ENCODE results near the gene DPT.

DPT gene

DNA sequence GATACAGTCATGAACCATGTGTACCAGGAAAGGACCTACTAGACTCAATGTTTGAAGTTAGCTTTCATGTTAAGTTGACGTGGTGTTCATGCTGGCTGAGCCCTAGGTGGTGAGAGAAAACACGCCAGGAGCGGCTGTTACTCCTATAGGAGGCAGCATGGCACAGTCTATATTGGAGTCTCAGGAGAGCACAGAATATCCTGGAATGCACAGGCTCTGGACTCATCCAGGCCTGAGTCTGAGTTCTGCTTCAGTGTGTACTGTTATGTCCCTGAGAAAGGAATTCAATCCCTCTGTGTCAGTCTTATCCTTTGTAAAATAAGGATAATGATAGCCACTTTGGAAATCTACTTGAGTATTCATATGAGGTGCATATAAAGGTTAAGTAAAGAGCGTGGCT lies 41.2 kb downstream of the DPT start:
- Histone ChIP-seq H3K9me3 (ENCODE audit: control insufficient read depth in 2 of 2, low read length in 2 of 2) (no peaks in the 10 kb centered on the region), H3K4me3 (ENCODE audit: low read length in 2 of 2) (no peak overlapping the region), H3K36me3 (ENCODE audit: control insufficient read depth in 2 of 2, insufficient read depth in 2 of 2, low read length in 2 of 2) (no peaks in the 10 kb centered on the region), H3K4me1 (ENCODE audit: control insufficient read depth, insufficient read depth, low read length) (peaks cover 26% of the 10 kb centered on the region), H3K9ac (ENCODE audit: low read length in 2 of 2) (no peak overlapping the region), H3K27me3 (ENCODE audit: control insufficient read depth in 1 of 2, insufficient read depth in 2 of 2, low read length in 2 of 2) (no peaks in the 10 kb centered on the region), H3K27ac (ENCODE audit: low read length) (no peak overlapping the region)

GRCh38 chr1:168686666-168687065 lies 42.3 kb downstream of the DPT start:
- Histone ChIP-seq H3K27ac (ENCODE audit: low read length) (no peak overlapping the region), H3K9ac (ENCODE audit: low read length in 2 of 2) (no peak overlapping the region), H3K27me3 (ENCODE audit: control insufficient read depth in 1 of 2, insufficient read depth in 2 of 2, low read length in 2 of 2) (no peaks in the 10 kb centered on the region)

GRCh38 chr1:168683871-168684270 lies 45.1 kb downstream of the DPT start:
- H3K4me1 ChIP-seq (ENCODE audit: control insufficient read depth, insufficient read depth, low read length) = peaks cover 10% of the 10 kb centered on the region
- no peak overlapping the region for H3K9ac ChIP-seq (ENCODE audit: low read length in 2 of 2)
- H3K27ac ChIP-seq (ENCODE audit: low read length) = no peak overlapping the region
- no peaks in the 10 kb centered on the region for H3K9me3 ChIP-seq (ENCODE audit: control insufficient read depth in 2 of 2, low read length in 2 of 2)
- no peaks in the 10 kb centered on the region for H3K27me3 ChIP-seq (ENCODE audit: control insufficient read depth in 1 of 2, insufficient read depth in 2 of 2, low read length in 2 of 2)
- no peaks in the 10 kb centered on the region for H3K36me3 ChIP-seq (ENCODE audit: control insufficient read depth in 2 of 2, insufficient read depth in 2 of 2, low read length in 2 of 2)
- no peak overlapping the region for H3K4me3 ChIP-seq (ENCODE audit: low read length in 2 of 2)

More at GRCh38 chr1:168686666-168687065, 42.3 kb downstream of the DPT start:
- no peaks in the 10 kb centered on the region for H3K9me3 ChIP-seq (ENCODE audit: control insufficient read depth in 2 of 2, low read length in 2 of 2)
- no peaks in the 10 kb centered on the region for H3K36me3 ChIP-seq (ENCODE audit: control insufficient read depth in 2 of 2, insufficient read depth in 2 of 2, low read length in 2 of 2)
- H3K4me3 ChIP-seq (ENCODE audit: low read length in 2 of 2) = no peak overlapping the region
- H3K4me1 ChIP-seq (ENCODE audit: control insufficient read depth, insufficient read depth, low read length) = peaks cover 26% of the 10 kb centered on the region

DNA sequence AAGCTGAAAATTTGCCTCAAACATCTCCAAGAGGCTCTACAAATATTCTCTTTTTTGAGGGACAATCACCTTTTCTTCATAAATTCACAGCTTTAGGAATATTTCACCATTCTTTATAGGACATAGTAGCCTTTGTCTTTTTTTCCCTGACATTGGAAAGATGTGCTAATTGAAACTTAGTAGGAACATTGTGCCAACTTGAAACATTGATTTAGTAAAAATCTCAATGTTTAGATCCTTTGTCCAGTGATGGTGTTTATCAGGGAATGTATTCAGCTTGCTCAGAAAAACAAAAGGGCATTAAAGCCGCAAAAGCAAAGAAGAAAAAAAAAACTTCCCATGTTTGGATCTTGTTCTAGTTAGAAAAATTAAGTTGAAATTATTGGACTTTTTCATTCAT lies 52.1 kb downstream of the DPT start:
- H3K27ac ChIP-seq (ENCODE audit: low read length) = no peak overlapping the region
- no peaks in the 10 kb centered on the region for H3K27me3 ChIP-seq (ENCODE audit: control insufficient read depth in 1 of 2, insufficient read depth in 2 of 2, low read length in 2 of 2)
- no peaks in the 10 kb centered on the region for H3K4me1 ChIP-seq (ENCODE audit: control insufficient read depth, insufficient read depth, low read length)
- H3K36me3 ChIP-seq (ENCODE audit: control insufficient read depth in 2 of 2, insufficient read depth in 2 of 2, low read length in 2 of 2) = no peaks in the 10 kb centered on the region
- no peak overlapping the region for H3K9ac ChIP-seq (ENCODE audit: low read length in 2 of 2)
- no peak overlapping the region for H3K4me3 ChIP-seq (ENCODE audit: low read length in 2 of 2)
- no peaks in the 10 kb centered on the region for H3K9me3 ChIP-seq (ENCODE audit: control insufficient read depth in 2 of 2, low read length in 2 of 2)

- Histone ChIP-seq H3K4me1 (ENCODE audit: control insufficient read depth, insufficient read depth, low read length) (no peaks in the 10 kb centered on the region), H3K9ac (ENCODE audit: low read length in 2 of 2) (no peak overlapping the region), H3K27ac (ENCODE audit: low read length) (no peak overlapping the region), H3K9me3 (ENCODE audit: control insufficient read depth in 2 of 2, low read length in 2 of 2) (no peaks in the 10 kb centered on the region), H3K36me3 (ENCODE audit: control insufficient read depth in 2 of 2, insufficient read depth in 2 of 2, low read length in 2 of 2) (no peaks in the 10 kb centered on the region), H3K27me3 (ENCODE audit: control insufficient read depth in 1 of 2, insufficient read depth in 2 of 2, low read length in 2 of 2) (no peaks in the 10 kb centered on the region), H3K4me3 (ENCODE audit: low read length in 2 of 2) (no peak overlapping the region)
These were observed 52.8 kb downstream of the DPT start for GRCh38 chr1:168676029-168676812.

DNA sequence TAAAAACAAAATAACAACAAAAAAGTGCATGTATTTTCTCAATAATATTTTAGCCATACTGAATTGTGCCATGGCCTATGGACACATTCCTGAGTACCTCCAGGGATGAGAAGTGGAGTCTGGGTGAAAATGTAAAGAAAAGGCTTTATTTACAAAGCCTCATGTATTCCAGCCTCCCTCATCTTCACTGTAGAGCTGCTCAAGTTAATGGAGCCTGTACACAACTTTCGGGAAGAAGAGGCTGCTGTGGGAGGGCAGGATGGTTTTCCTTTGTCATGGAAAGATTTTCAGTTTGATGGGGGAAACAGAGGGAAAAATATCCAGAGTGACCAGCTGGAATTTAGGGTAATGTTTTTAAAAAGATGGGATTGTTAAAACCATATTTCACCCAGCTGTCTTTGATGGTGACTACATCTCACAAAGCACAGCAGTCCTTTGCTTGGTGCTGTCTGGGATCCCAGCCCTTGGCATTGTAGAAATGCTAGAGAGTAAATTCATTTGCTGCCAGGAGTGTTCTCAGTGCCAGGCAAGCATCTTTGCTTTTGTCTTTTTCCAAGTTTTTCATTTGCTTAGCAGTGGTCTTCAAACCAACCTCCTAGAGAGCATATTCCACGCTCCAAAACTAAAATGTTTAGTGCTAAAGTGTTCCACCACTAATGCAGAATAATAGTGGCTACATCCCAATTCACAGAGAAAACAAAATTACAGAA lies 54.9 kb downstream of the DPT start:
- Histone ChIP-seq H3K27ac (ENCODE audit: low read length) (no peak overlapping the region), H3K4me3 (ENCODE audit: low read length in 2 of 2) (no peak overlapping the region), H3K27me3 (ENCODE audit: control insufficient read depth in 1 of 2, insufficient read depth in 2 of 2, low read length in 2 of 2) (no peaks in the 10 kb centered on the region), H3K36me3 (ENCODE audit: control insufficient read depth in 2 of 2, insufficient read depth in 2 of 2, low read length in 2 of 2) (no peaks in the 10 kb centered on the region), H3K4me1 (ENCODE audit: control insufficient read depth, insufficient read depth, low read length) (no peaks in the 10 kb centered on the region), H3K9ac (ENCODE audit: low read length in 2 of 2) (no peak overlapping the region), H3K9me3 (ENCODE audit: control insufficient read depth in 2 of 2, low read length in 2 of 2) (no peaks in the 10 kb centered on the region)

GRCh38 chr1:168672278-168672677 lies 56.7 kb downstream of the DPT start:
- no peak overlapping the region for H3K27ac ChIP-seq (ENCODE audit: low read length)
- no peak overlapping the region for H3K4me3 ChIP-seq (ENCODE audit: low read length in 2 of 2)
- H3K4me1 ChIP-seq (ENCODE audit: control insufficient read depth, insufficient read depth, low read length) = no peaks in the 10 kb centered on the region
- H3K9ac ChIP-seq (ENCODE audit: low read length in 2 of 2) = no peak overlapping the region
- no peaks in the 10 kb centered on the region for H3K9me3 ChIP-seq (ENCODE audit: control insufficient read depth in 2 of 2, low read length in 2 of 2)
- no peaks in the 10 kb centered on the region for H3K36me3 ChIP-seq (ENCODE audit: control insufficient read depth in 2 of 2, insufficient read depth in 2 of 2, low read length in 2 of 2)
- no peaks in the 10 kb centered on the region for H3K27me3 ChIP-seq (ENCODE audit: control insufficient read depth in 1 of 2, insufficient read depth in 2 of 2, low read length in 2 of 2)

- no peak overlapping the region for H3K9ac ChIP-seq (ENCODE audit: low read length in 2 of 2)
- H3K9me3 ChIP-seq (ENCODE audit: control insufficient read depth in 2 of 2, low read length in 2 of 2) = no peaks in the 10 kb centered on the region
These were observed 57.2 kb downstream of the DPT start for GRCh38 chr1:168671782-168672181.

DNA sequence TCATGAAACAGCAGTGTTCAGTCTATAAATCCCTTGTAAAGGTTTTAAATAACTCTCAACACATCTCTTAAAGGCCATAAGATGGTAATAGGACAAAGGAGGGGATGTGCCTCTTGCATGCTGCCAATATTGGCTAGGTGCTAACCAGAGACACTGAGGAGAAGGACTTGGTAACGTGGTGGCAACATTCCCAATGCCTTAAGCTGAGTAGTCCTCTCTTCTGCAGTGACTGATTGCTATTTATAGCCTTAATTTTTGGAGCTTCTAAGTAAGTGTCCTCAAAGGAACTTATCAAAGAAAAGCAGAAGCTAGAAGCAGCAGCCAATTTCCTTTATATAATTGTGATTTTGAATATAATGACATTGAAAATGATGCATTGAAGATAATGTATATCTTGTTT lies 63.0 kb downstream of the DPT start:
- no peaks in the 10 kb centered on the region for H3K27me3 ChIP-seq (ENCODE audit: control insufficient read depth in 1 of 2, insufficient read depth in 2 of 2, low read length in 2 of 2)
- no peaks in the 10 kb centered on the region for H3K4me1 ChIP-seq (ENCODE audit: control insufficient read depth, insufficient read depth, low read length)
- H3K36me3 ChIP-seq (ENCODE audit: control insufficient read depth in 2 of 2, insufficient read depth in 2 of 2, low read length in 2 of 2) = no peaks in the 10 kb centered on the region
- no peak overlapping the region for H3K4me3 ChIP-seq (ENCODE audit: low read length in 2 of 2)
- H3K9me3 ChIP-seq (ENCODE audit: control insufficient read depth in 2 of 2, low read length in 2 of 2) = no peaks in the 10 kb centered on the region
- no peak overlapping the region for H3K27ac ChIP-seq (ENCODE audit: low read length)
- H3K9ac ChIP-seq (ENCODE audit: low read length in 2 of 2) = no peak overlapping the region

More at GRCh38 chr1:168671782-168672181, 57.2 kb downstream of the DPT start:
- no peaks in the 10 kb centered on the region for H3K4me1 ChIP-seq (ENCODE audit: control insufficient read depth, insufficient read depth, low read length)
- no peak overlapping the region for H3K27ac ChIP-seq (ENCODE audit: low read length)
- no peak overlapping the region for H3K4me3 ChIP-seq (ENCODE audit: low read length in 2 of 2)
- H3K36me3 ChIP-seq (ENCODE audit: control insufficient read depth in 2 of 2, insufficient read depth in 2 of 2, low read length in 2 of 2) = no peaks in the 10 kb centered on the region
- H3K27me3 ChIP-seq (ENCODE audit: control insufficient read depth in 1 of 2, insufficient read depth in 2 of 2, low read length in 2 of 2) = no peaks in the 10 kb centered on the region

- H3K4me1 ChIP-seq (ENCODE audit: control insufficient read depth, insufficient read depth, low read length) = no peaks in the 10 kb centered on the region
- H3K9me3 ChIP-seq (ENCODE audit: control insufficient read depth in 2 of 2, low read length in 2 of 2) = no peaks in the 10 kb centered on the region
- no peaks in the 10 kb centered on the region for H3K36me3 ChIP-seq (ENCODE audit: control insufficient read depth in 2 of 2, insufficient read depth in 2 of 2, low read length in 2 of 2)
- no peak overlapping the region for H3K27ac ChIP-seq (ENCODE audit: low read length)
- H3K9ac ChIP-seq (ENCODE audit: low read length in 2 of 2) = no peak overlapping the region
- H3K4me3 ChIP-seq (ENCODE audit: low read length in 2 of 2) = no peak overlapping the region
- no peaks in the 10 kb centered on the region for H3K27me3 ChIP-seq (ENCODE audit: control insufficient read depth in 1 of 2, insufficient read depth in 2 of 2, low read length in 2 of 2)
These were observed 64.8 kb downstream of the DPT start for GRCh38 chr1:168664069-168664834.

Measured in stomach smooth muscle (tissue), 2 donors.